ENCODE measurements around the gene GAMT.

- TF ChIP-seq THAP8 (CRISPR knock-in tag; IDR thresholded peaks at IDR 0.05; ENCODE audit: borderline replicate concordance), result no peak
- no peak for TF ChIP-seq ELK4 (CRISPR knock-in tag; IDR thresholded peaks at IDR 0.05; ENCODE audit: borderline replicate concordance)
Observed at GRCh38 chr19:1441022-1441426, 39.7 kb upstream of the GAMT start.

Measured in HepG2 (cell line).